IPS-NIHi7 (cell line): ENCODE measurements around the gene ENAH.
A peak's percentile ranks its signal among the peaks of the same experiment; 100 is the strongest.
"Not testable (repeated sequence)": the region's sequence is repeated elsewhere in the genome, so short reads cannot be mapped to it uniquely, and the experiment has no call there.

ENCODE experiments used
- DNase-seq: peaks from one replicate; pipeline ENCODE4 v3.0.0; 2012; ENCODE audit warnings: mixed read lengths; ENCODE audit errors: extremely low spot score

The ENAH gene

DNA sequence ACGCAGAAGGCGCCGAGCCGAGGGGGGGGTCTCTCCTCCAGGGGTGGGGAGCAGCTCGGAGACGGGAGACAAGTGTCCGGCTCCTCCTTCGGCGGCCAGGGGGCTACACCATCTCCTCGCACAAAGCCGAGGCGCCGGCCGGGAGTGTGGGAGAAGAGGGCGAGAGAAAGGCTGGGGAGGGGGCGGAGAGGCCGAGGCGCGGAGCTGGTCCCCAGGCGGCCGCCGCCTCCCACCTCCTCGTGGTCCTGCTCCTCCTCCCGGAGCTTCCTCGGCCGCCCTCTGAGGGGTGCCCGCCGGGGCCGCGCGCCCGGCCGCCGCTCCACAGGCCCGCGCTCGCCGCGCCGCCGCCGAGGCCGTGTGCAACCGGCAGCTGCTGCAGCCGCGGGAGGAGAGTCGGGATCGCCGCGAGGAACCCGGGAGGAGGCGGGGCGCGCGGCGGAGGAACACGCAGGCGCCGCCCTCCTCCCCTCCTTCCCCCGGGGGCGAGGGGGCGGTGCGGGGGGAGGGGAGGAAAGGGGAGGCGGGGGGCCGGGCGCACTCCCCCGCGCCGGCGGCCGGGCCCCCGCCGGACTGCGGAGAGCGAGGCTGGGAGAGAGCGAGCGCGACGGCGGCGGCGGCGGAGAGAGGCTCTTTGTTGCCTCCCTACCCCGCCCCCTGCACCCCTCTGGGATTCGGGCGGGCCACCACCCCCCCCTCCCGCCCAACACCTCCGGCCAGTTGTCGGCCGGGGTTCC lies at the start of gene ENAH:
Gene ENAH (minus strand): TSS at position 395 of the 734 bp plus-strand sequence. CDS start 433 bp downstream, outside the sequence.
- DNase-seq: peak; percentile 85

DNA sequence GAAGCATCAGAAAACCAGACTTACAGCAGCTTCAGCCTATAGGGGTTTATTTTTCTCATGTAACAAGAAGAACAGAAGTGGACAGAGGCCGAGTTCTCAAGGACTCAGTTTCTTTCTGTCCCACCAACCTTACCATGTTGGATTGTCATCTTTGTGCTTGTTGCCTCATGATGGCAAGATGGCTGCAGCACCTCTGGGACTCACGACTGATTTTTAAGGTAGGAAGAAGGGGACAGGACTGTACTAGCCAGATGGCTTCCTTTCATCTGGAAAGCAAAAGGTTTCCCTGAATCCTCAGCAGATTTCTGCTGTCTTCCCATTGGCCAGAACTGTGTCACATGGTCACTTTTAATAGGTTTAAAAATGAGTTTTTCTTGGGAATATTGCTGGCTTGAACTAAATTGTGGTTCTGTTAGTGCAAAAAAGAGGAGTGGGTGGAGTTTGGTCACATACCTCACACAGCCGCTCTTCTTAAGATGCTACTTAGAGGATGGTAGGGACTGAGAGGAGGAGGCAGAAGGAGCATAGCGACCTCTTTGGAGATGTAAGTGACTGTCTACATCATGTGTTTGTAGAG lies 48.1 kb upstream of the ENAH start:
- no peak for DNase-seq

DNA sequence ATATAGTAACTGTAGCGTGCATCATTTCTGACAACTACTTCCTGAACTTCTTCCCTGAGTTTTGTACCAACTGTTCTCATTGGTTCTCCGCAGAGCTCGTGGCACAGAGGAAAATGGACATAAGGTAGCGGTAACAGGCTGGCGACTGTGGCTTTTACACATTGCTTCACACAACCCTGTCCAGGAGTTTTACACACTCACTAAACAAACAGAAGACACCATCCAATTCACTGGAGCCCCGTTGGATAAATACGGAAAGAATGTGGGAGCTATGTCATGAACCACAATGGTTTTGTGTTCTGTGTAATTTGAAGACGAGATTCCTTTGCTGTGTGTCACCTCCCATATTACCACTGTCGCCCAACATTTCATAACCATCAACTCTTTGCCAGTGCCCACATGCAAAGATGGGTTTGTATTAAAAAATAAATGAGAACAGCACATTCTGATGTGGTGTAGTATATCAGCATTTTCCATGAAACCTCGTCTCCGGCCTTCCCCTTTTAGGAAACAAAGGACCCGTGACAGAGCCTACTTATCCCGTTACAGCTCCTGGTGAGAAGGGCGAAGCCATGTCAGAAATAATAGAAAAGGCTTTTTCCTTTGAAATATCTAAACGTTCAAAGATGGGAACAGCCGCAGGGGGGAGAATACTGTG lies 47.4 kb upstream of the ENAH start:
- DNase-seq: no peak

DNA sequence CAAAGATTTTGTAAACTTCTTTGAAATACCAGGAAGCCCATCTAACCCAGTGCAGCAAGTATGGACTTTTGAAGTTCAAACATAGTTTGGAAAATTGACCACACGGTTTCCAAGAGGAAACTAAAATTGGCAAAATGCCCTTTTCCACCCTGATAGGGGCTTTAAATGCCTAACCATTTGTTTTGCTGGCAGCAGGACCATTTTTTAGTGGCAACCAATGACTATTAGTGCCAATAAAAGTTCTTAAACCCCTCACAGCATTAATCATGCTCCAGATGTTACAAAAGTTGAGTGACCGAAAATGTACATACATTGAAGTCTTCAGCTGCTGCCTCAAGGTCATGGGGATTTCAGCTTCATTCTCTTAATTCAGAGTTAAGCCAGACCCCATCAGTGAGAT lies 46.4 kb upstream of the ENAH start:
- DNase-seq: no peak

DNA sequence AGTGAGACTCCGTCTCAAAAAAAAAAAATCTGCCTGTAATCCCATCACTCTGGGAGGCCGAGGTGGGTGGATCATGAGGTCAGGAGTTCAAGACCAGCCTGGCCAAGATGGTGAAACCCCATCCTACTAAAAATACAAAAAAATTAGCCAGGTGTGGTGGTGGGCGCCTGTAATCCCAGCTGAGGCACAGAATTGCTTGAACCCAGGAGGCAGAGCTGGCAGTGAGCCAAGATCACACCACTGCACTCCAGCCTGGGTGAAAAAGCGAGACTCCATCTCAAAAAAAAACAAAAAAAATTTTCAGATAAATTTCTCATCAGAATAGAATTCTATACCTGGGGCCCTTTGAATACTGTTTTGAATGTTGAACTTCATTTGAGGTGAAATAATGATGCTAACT lies 45.3 kb upstream of the ENAH start:
- DNase-seq: not testable (repeated sequence)

DNA sequence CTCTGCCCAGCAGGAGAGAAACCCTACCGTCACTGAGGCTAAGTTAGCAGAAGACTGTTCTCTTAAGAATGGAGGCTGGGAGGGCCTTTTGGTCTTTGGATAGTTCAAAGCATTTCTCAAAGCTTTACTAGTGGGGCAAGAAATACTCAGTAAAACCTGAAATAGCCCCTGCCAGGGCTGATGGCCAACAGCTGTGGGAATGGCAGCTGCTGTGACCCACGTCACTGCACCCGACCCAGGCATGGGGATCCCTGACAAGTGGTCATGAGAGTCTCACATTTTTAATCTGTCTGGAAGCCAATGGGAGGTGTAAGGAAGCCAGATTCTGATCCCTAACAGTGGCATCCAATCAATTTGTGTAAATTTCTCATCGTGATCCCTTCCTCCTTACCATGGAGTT lies 44.5 kb upstream of the ENAH start:
- DNase-seq: no peak

DNA sequence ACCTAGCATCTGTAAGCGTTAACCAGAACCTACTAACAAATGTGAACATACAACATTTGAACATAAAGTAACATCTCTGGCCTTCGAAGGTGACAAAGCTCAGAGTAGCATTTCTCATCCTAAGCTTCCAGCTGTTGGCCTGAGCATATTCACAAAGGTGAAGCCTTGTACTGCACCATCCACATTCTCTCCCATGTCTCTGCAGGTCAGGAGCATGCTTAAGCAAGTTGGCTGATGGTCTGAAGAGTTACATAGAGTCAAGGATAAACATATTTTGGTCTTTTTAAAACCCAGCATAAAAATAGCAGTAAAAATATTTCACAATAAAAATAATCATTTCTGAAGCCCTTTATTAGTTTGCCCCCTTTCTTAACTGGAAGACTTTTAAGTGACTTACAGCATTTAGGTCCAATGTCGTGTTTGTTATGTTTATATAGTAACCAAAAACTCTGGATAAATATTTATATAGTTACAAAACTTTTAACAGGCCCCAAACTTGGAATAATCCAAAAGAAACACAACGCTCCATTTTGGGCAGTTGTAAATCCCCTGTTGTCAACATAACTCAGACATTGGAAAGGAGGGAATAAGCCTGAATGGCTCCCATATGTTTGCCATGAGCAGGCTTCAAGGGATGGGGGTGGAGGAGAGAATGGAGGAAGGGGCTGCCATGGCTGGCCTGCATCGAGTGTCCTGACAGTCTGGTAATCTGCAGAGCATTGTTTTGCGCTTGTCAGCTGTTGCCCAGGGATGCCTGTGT lies 42.8 kb upstream of the ENAH start:
- no peak for DNase-seq

DNA sequence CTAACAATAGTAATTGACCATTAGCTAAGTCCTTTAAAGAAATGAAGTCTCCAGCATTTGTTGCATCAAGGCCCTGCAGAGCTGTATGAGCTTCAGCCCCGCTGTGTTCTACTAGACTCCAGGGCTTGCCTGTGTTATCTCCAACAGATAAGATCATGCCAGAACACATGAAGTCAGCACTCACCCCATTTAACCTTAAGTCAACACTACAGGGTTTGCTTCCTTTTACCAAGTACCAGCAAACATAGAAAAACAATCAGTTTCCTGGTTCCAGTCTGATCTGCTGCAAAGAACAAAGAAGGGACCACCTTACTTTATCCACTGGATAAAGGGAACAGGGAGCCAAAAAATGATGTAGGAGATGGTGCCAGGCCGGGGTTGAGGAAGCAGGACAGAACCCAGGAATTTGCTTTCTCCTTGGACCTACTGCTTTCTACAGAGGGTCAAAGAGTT lies 41.3 kb upstream of the ENAH start:
- no peak for DNase-seq

DNA sequence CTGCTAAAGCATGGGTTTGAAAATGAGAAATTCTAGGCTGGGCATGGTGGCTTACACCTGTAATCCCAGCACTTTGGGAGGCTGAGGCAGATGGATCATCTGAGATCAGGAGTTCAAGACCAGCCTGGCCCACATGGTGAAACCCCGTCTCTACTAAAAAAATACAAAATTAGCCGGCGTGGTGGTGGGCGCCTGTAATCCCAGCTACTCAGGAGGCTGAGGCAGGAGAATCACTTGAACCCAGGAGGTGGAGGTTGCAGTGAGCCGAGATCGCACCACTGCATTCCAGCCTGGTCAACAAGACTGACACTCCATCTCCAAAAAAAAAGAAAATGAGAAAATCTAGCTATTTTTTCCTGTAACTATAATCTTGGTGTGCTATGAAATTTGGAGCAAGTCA lies 40.8 kb upstream of the ENAH start:
- DNase-seq: not testable (repeated sequence)

DNA sequence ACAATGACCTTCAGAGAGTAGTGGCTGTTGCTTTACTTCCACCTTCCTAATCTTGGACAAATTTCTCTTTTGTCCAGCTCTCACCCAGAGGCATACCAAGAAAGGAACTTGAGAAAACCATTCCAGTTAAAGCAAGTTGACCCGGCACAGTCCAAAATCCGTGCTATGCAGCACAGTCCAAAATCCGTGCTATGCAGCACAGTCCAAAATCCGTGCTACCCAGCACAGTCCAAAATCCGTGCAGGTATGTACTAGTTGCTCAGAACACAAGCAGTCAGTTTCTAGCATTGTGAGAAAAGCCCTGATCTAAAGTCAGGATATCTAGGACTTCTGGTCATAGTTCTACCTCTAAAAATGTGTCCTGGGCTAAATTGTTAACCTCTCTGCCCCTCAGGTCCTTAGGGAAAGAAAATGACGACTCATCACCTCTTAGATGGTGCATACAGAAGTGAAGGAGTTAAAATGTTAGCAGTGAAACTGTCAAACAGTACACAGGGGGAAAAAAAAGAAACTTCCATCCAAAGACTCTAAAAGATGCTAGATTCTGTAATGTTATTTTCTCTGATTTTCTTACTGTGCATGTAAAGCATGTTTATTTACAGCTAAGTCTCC lies 40.3 kb upstream of the ENAH start:
- no peak for DNase-seq

DNA sequence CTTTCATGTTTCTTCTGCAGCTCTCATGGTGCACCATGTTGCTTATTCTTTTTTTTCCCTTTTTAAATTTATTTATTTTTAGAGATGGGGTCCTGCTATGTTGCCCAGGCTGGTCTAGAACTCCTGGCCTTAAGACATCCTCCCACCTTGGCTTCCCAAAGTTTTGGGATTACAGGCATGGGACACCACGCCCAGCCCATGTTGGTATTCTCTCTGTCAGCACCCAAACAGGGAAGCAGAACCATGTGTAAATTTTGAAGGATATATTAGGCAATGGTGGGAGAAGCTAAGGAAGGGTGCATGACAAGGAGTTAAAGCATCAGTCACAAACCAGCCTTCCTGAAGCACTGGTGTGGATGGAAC lies 39.6 kb upstream of the ENAH start:
- DNase-seq: no peak

DNA sequence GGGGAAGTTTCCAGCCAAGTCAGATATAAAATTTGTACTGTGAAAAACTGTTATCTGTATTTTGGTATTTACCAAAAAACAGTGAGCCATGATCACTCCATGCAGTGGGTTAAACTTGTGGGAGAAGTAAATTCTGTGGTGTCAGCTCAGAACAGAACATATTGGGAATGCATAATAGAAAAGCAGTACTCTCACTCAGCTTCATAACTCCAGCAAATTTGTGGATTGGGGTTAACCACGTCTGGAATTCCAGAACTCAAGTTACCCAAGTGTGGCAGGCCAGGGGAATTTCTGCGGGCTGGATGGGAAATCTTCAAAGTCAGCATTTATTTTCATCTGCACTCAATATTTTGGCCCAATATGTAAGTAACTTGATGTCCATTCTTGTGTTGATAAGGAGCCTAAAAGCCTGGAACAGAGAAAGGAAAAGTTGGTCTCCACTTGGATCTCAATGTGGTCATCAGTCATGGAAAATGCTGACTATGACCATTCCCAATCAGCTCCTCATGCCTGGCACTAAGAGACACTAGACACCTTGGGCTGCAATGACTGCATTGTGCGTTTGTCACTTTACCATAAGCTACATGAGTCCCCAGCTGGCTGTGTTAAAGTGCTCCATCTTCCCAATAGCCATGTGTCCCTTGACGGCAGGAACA lies 39.1 kb upstream of the ENAH start:
- no peak for DNase-seq

DNA sequence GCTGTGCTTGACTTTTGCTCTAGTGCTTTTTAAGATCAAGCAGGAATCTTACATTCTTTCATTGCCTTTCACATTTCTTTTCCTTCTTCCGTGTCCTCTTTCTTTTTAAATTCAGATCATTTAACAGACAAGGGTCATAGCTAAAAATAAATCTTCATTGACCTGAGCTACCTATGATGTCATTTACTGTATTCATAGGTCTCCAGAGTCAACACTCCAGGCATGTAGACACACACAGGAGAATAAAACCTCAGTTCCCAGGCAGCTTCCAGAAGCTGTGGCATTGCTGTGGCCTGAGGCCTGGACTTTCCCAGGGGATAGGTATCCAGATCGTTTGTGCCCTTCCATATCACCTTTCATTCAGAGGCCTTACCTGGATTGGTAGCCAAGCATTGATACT lies 38.5 kb upstream of the ENAH start:
- DNase-seq: no peak

DNA sequence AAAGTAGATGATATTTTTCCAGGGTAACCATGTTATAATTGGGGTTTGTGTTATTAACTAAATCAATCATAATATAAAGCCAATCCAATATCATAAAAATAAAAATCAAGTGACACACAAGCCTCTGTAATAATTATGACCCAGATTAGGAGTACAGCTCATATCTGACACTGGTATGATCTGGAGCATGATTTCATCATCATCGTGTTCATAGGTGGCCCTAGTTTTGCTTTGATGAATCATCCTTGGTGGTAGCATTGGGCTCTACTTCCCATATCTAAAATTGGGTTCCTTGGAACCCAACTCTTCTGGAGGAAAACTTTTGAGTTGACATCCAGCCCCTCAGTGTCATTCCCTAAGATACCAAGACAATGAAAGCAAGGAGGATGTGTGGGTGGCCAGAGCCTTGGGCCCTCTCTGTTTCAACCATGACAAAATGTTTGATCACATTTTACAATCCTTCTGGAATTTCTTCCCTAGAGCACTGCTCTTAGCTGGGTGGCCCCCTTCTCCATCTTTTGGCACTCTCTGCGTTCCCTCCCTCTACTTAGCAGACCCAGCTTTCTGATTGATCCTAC lies 37.0 kb upstream of the ENAH start:
- DNase-seq: no peak

DNA sequence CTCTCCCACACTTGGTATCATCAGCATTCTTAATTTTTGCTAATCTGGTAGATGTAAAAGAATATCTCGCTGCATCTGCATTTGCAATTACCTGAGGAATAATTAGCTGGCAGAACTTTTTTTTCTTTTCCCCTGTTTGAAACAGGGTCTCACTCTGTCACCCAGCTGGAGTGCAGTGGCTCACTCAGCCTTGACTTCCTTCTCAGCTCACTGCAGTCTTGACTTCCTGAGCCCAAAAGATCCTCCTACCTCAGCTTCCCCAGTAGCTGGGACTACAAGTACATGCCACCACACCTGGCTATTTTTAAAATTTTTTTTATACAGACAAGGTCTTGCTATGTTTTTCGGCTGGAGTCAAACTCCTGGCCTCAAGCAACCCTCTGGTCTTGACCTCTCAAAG lies 35.4 kb upstream of the ENAH start:
- DNase-seq: no peak

DNA sequence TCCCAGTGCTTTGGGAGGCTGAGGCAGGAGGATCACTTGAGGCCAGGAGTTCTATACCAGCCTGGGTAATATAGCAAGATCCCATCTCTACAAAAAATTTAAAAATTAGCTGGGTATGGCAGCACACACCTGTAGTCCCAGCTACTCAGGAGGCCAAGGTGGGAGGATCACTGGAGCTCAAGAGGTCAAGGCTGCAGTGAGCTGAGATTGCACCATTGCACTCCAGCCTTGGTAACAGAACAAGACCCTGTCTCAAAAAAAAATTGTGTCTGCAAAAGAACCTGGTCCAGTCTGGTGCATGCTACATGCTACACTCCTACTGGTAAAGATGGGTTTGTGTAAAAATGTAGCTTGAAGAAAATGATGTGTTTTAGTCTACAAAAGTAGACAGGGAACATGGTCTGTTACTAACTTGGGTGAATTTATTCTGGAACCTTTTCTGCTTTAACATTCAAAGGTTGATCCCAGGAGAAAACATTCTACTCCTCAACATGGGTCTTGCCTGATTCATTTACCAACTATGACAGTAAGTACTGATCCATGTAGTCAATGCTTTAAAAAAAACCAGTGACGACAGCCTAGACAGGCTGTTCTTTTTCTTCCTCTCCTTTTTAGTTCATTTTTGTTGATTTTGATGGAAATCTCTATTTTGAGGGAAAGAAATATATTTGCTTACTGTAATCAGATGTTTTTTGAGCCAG lies 32.7 kb upstream of the ENAH start:
- no peak for DNase-seq

DNA sequence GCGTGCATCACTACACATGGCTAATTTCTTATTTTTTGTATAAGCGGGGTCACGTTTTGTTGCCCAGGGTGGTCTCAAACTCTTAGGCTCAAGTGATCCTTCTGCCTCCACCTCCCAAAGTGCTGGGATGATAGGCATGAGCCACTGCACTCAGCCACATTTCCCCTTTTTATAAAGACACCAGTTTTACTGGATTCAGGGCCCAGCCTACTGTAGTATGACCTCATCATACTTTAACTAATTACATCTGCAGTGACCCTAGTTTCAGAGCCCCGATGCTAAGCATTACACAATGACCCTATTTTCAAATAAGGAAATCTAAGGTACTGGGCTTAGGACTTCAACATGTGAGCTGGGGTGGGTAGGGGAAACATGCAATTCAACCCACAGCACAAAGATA lies 31.8 kb upstream of the ENAH start:
- DNase-seq: no peak

DNA sequence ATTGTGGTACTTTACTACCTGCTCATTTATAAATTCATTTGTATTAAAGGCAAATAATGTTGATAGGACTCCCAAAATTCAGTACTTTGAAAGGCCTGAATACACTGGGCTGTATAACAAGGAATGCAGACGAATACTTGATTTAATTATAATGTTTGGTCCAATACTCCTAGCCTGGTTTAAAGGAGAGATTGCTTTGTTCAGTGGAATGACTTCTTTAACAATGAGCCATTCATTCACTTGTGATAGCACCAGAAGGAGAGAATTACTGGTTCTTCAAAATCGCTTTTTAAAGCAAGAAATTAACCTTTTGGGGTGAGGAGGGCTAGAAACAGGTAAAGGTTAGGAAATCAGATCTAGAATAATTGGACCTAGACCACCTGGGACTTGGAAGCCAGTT lies 28.3 kb upstream of the ENAH start:
- no peak for DNase-seq

DNA sequence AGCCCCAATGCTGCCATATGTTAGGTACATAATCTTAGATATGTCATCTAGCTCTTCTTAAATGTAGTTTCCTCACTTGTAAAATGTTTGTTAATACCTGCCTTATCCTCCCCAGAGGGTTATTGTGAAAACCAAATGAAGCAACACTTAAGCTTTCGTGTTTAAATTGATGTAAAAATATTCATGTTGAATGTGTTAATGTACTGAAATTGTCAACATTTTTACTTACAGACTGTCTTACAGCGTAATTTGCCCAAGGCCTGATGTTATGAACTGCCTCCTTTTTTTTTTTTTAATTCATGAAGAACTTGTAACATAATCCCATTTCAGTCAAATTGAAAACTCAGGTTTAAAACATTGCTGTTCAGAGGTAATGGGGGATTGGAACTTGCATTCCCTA lies 25.6 kb upstream of the ENAH start:
- DNase-seq: no peak

DNA sequence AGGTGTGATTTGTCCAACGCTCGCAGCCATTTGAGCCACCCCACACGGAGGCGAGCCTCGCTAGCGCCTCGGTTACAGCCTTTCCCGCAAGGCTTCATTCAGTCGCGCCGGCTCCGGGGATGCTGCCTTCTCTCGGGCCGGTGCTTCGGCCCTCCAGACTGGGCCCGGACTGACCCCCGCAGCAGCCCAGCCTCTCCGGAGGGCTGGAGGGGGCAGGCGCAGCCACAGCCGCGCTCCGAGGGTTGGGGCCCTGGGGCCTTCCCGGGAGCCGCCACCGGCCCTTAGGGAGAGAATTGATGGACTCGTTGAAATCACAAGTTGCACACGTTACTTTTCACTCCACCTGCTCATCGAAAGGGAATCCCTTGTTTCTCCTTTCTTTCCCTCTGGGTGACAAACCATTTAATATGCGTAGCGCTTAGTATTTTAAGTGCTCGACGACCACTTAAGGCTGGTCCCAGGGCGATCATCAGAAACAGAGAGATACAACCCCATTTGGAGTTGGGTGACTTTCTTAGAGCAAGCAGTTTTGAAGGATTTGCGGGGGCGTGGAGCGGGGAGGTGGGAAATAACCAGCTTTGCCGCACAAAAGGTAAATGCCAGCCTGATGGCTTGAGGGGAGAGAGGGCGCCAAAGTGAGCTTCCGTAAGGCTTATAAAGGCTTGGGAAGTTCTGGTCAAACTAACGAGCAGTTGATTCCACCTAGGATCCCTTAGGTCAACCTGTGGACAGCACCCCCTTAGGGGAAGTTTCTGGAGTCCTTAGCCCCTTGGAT lies 24.6 kb upstream of the ENAH start:
- DNase-seq: peak; percentile 68
